OCI-LY7 (cell line): Measurements from ENCODE around the gene KLHL4. TPM values are rescaled to one million over a fixed set of nuclear protein-coding genes. Genes with fewer than 3 reads are reported as not detected.
"Not testable (repeated sequence)": the region's sequence is repeated elsewhere in the genome, so short reads cannot be mapped to it uniquely, and the experiment has no call there.

ENCODE experiments used
- BruUV-seq: library from RNA; stranded (reverse); fragments of 400-500 nt; replicated peaks from 2 replicates; lab custom pipeline; 2021; lab: Mats Ljungman, UMichigan
- CTCF ChIA-PET: fragments of 300-600 bp; sonication (Branson Sonifier 250); formaldehyde crosslinking; loops from one replicate; lab custom pipeline; 2022; ENCODE audit warnings: antibody characterized with exemption; ENCODE audit not compliant: unreplicated experiment; lab: Charles Lee
- POLR2A ChIA-PET: fragments of 300-600 bp; sonication (Branson Sonifier 250); formaldehyde crosslinking; loops from one replicate; lab custom pipeline; 2022; ENCODE audit warnings: antibody characterized with exemption; lab: Charles Lee
- DNase-seq: peaks from one replicate; pipeline ENCODE4 v3.0.0-alpha.2; 2015; ENCODE audit warnings: low spot score
- H2AFZ ChIP-seq: fragments of 200-600 bp; sonication (generic), shearing (Covaris generic); 2 replicates; pipeline ENCODE4 v1.6.1; 2014; ENCODE audit warnings: mild to moderate bottlenecking, antibody characterized with exemption, low read length, moderate library complexity
- H3K27ac ChIP-seq: fragments of 200-600 bp; sonication (generic); 2 replicates; pipeline ENCODE4 v1.5.1; 2014; ENCODE audit warnings: mixed run types, low read depth, mild to moderate bottlenecking, moderate library complexity, low read length, inconsistent platforms; ENCODE audit not compliant: poor library complexity, severe bottlenecking
- H3K36me3 ChIP-seq: fragments of 200-600 bp; sonication (generic); 2 replicates; pipeline ENCODE4 v1.6.1; 2014; ENCODE audit warnings: mild to moderate bottlenecking, antibody characterized with exemption, low read length, moderate library complexity, mixed read lengths; ENCODE audit not compliant: insufficient read depth
- H3K4me1 ChIP-seq: fragments of 200-600 bp; sonication (generic); 2 replicates; pipeline ENCODE4 v1.5.1; 2014; ENCODE audit warnings: mild to moderate bottlenecking, low read length; ENCODE audit not compliant: insufficient read depth, poor library complexity, severe bottlenecking
- H3K4me2 ChIP-seq: fragments of 200-600 bp; sonication (generic); 2 replicates; pipeline ENCODE4 v1.6.1; 2014; ENCODE audit warnings: mild to moderate bottlenecking, low read length
- H3K4me3 ChIP-seq: fragments of 200-600 bp; sonication (generic); 2 replicates; pipeline ENCODE4 v1.5.1; 2014; ENCODE audit warnings: mild to moderate bottlenecking, low read depth, low read length; ENCODE audit not compliant: poor library complexity, severe bottlenecking
- H3K79me2 ChIP-seq: fragments of 200-600 bp; sonication (generic); 2 replicates; pipeline ENCODE4 v1.6.1; 2016; ENCODE audit warnings: low read depth, mild to moderate bottlenecking, low read length, moderate library complexity, mixed read lengths; ENCODE audit not compliant: insufficient read depth
- H3K9me2 ChIP-seq: fragments of 200-600 bp; sonication (generic); 2 replicates; pipeline ENCODE4 v1.6.1; 2016; ENCODE audit warnings: mild to moderate bottlenecking, low read length, mixed read lengths; ENCODE audit not compliant: insufficient read depth
- H3K9me3 ChIP-seq: fragments of 200-600 bp; sonication (generic); 2 replicates; pipeline ENCODE4 v1.6.1; 2014; ENCODE audit warnings: mild to moderate bottlenecking, mixed run types, low read length, mixed read lengths
- H4K20me1 ChIP-seq: fragments of 200-600 bp; sonication (generic); 2 replicates; pipeline ENCODE4 v1.6.1; 2014; ENCODE audit warnings: mild to moderate bottlenecking, antibody characterized with exemption, low read length, moderate library complexity, mixed read lengths; ENCODE audit not compliant: insufficient read depth
- EZH2phosphoT487 ChIP-seq: fragments of 200-600 bp; sonication (generic); IDR thresholded peaks from 2 replicates; pipeline ENCODE4 v1.6.1; 2018; ENCODE audit warnings: low read depth, borderline replicate concordance, mild to moderate bottlenecking, mixed run types, antibody characterized with exemption, low read length, moderate library complexity, mixed read lengths
- intact Hi-C: fragments of 100-400 bp; cut with micrococcal nuclease; formaldehyde crosslinking; loops from one replicate; pipeline ENCODE4 v1.10.0; 2022; ENCODE audit not compliant: unreplicated experiment
- total RNA-seq, 2 experiments: library from RNA; depleted of rRNA in 1 of 2; stranded (reverse); fragments of >200 nt in 1 of 2; shearing (Covaris generic) in 1 of 2; gene quantifications; 2 replicates each; pipeline ENCODE4 v1.2.3, GENCODE V29; 2014 to 2022
- TF ChIP-seq, protein P1 (sequence below): fragments of 200-600 bp; sonication (generic); conservative IDR thresholded peaks from 2 replicates; pipeline ENCODE4 v1.5.1; 2014; ENCODE audit warnings: mild to moderate bottlenecking, antibody characterized with exemption, low read length, moderate library complexity, mixed read lengths

KLHL4 gene
- total RNA-seq, 2 experiments from 2014 or later, result not detected

DNA sequence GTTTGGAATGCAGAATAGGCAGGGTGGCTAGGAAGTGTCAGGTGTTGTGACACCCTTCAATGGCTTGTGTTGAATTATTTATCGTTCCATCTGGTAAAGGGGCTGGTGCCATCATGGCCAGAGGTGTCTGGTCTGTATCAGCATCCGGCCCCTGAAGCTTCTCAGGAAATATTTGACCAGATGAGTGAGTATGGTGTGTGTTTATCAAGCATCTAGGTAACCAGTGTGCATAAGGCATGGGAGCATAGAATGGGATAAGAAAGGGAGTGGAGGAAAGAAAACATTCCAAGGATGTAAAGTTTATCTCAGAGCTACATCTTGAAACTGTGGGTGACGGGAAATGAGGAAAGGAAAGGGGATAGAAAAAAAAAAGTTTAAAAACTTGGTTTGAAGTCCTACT is 109.4 kb downstream of the KLHL4 start:
- no peak overlapping the region for H3K4me3 ChIP-seq
- H3K4me2 ChIP-seq, result no peak overlapping the region
- intact Hi-C loops, result no loop called here
- H3K36me3 ChIP-seq, result no peaks in the 10 kb centered on the region
- POLR2A ChIA-PET, result no interaction called here
- no peaks in the 10 kb centered on the region for H3K79me2 ChIP-seq
- no peak for DNase-seq
- H3K9me3 ChIP-seq, result no peaks in the 10 kb centered on the region
- H2AFZ ChIP-seq, result no peak overlapping the region
- TF ChIP-seq, protein P1, sequence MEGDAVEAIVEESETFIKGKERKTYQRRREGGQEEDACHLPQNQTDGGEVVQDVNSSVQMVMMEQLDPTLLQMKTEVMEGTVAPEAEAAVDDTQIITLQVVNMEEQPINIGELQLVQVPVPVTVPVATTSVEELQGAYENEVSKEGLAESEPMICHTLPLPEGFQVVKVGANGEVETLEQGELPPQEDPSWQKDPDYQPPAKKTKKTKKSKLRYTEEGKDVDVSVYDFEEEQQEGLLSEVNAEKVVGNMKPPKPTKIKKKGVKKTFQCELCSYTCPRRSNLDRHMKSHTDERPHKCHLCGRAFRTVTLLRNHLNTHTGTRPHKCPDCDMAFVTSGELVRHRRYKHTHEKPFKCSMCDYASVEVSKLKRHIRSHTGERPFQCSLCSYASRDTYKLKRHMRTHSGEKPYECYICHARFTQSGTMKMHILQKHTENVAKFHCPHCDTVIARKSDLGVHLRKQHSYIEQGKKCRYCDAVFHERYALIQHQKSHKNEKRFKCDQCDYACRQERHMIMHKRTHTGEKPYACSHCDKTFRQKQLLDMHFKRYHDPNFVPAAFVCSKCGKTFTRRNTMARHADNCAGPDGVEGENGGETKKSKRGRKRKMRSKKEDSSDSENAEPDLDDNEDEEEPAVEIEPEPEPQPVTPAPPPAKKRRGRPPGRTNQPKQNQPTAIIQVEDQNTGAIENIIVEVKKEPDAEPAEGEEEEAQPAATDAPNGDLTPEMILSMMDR, result no peak
- CTCF ChIA-PET, result no interaction called here
- H3K27ac ChIP-seq, result no peak overlapping the region
- H3K9me2 ChIP-seq, result no peaks in the 10 kb centered on the region
- BruUV-seq, result no TSS peak
- H3K4me1 ChIP-seq, result no peaks in the 10 kb centered on the region
- H4K20me1 ChIP-seq, result no peaks in the 10 kb centered on the region

GRCh38 chrX:87634361-87634760 is 116.8 kb downstream of the KLHL4 start:
- no peaks in the 10 kb centered on the region for H3K36me3 ChIP-seq
- no TSS peak for BruUV-seq
- ChIA-PET CTCF (no interaction called here), POLR2A (no interaction called here)
- DNase-seq, result no peak
- TF ChIP-seq, protein P1, result no peak
- no peak for TF ChIP-seq EZH2phosphoT487
- no peak overlapping the region for H2AFZ ChIP-seq
- no peaks in the 10 kb centered on the region for H3K4me1 ChIP-seq
- intact Hi-C loops, result no loop called here
- no peak overlapping the region for H3K27ac ChIP-seq
- H3K79me2 ChIP-seq, result no peaks in the 10 kb centered on the region
- no peak overlapping the region for H3K4me3 ChIP-seq
- no peaks in the 10 kb centered on the region for H3K9me2 ChIP-seq
- H3K9me3 ChIP-seq, result no peaks in the 10 kb centered on the region
- no peak overlapping the region for H3K4me2 ChIP-seq
- H4K20me1 ChIP-seq, result no peaks in the 10 kb centered on the region

DNA sequence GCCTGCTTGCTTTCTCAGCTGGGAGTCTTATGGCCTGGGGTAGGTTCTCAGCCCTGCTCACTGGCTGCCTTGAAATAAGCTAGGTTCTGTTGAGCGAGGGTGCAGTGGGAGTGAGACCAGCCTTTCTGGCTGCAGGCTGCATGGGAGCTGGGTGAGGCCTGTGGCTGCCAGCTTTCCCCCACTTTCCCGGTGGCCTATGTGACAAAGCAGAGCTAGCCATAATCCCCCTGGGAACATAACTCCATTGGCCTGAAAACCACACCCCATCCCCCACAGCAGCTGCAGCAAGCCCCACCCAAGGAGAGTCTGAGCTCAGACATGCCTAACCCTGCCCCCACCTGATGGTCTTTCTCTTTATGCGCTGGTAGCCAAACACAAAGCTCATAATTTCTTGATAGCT is 118.9 kb downstream of the KLHL4 start:
- POLR2A ChIA-PET, result interaction anchor here (0.6 kb wide), 1 partner anchor 40 kb away, joined by 3 read pairs; no protein-coding TSS in a partner anchor
- H3K4me3 ChIP-seq, result no peak overlapping the region
- no peaks in the 10 kb centered on the region for H3K4me1 ChIP-seq

DNA sequence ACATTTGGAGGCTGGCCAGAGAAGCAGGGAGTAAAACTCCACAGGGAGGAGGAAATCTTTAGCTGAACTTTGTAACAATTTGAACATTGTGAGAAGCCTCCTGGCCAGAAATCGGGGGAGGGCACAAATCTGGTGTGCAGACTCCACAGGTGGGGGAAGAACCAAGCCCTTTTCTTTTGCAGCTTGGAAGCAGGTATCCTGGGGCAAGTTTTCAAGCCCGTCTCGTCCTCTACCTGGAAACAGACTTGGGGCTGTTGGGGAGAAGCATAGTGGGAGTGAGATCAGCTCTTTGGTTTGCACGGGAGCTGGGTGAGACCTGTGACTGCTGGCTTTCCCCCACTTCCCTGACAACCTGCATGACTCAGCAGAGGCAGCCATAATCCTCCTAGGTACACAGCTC is 123.8 kb downstream of the KLHL4 start:
- H4K20me1 ChIP-seq, H3K4me3 ChIP-seq, H3K9me2 ChIP-seq, H3K27ac ChIP-seq, CTCF ChIA-PET, intact Hi-C loops, H3K4me2 ChIP-seq, H3K36me3 ChIP-seq, H3K4me1 ChIP-seq, DNase-seq, H3K9me3 ChIP-seq, POLR2A ChIA-PET, BruUV-seq, H2AFZ ChIP-seq, H3K79me2 ChIP-seq: not testable (repeated sequence)

More for the DNA sequence above, 118.9 kb downstream of the KLHL4 start:
- Histone ChIP-seq H3K36me3 (no peaks in the 10 kb centered on the region), H3K79me2 (no peaks in the 10 kb centered on the region), H3K4me2 (no peak overlapping the region), H3K9me3 (no peaks in the 10 kb centered on the region), H4K20me1 (no peaks in the 10 kb centered on the region), H2AFZ (no peak overlapping the region), H3K9me2 (no peaks in the 10 kb centered on the region), H3K27ac (no peak overlapping the region)
- BruUV-seq, result no TSS peak
- no peak for DNase-seq
- intact Hi-C loops, result no loop called here
- CTCF ChIA-PET, result no interaction called here
- TF ChIP-seq, protein P1, result no peak
- no peak for TF ChIP-seq EZH2phosphoT487
